ENCODE data around the gene RNF10.
"Not testable (repeated sequence)": the region's sequence is repeated elsewhere in the genome, so short reads cannot be mapped to it uniquely, and the experiment has no call there.

RNF10 gene

GRCh38 chr12:120534203-120534702 lies at the start of gene RNF10:
RNF10 (plus strand) TSS chr12:120534356; CDS start chr12:120534812, 456 bp downstream.
- peak; percentile 72 for DNase-seq (ENCODE audit: low read depth in 2 of 2)

- no peak for DNase-seq (ENCODE audit: low read depth in 2 of 2)
These were observed 47.9 kb upstream of the RNF10 start for GRCh38 chr12:120485961-120486881.

DNA sequence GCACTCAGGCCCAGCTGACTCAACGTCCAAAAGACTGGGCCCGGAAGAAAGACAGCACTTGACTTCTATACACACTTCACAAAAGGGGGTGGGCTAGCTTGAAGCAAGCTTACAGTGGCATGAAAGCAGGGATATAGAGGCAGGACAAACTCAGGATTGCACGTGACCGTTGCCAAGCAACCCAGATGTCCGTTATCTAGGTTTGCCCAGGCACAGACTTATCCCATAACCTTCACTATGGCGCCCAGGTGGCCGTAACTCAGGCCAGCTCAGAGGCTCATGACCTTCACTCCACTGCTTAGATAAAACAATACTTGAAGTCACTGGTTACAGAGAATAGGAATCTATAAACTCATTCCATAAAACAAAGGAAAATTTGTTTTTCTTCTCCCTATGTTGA lies 46.6 kb upstream of the RNF10 start:
- DNase-seq (ENCODE audit: low read depth in 2 of 2), result not testable (repeated sequence)

GRCh38 chr12:120488057-120488640 lies 46.0 kb upstream of the RNF10 start:
- DNase-seq (ENCODE audit: low read depth in 2 of 2), result no peak

GRCh38 chr12:120489018-120489417 lies 45.1 kb upstream of the RNF10 start:
- DNase-seq (ENCODE audit: low read depth in 2 of 2), result no peak

DNA sequence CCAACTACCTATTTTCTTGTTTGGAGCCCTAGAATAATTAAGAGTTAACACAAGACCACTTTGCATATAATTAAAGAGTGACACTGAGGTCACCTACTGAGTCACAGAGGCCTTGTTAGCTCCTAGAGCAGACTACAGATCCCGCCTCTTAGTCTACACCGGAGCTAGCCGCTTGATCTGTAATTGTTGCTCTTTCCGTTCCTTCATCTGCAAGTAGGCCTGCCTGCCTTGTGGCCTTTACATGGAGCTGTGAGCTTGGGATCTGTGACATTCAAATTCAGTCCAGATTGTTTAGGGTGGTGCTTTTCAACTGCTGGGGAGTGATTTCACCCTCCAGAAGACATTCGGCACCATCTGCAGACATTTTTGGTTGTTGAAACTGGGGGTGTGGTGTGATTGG lies 43.8 kb upstream of the RNF10 start:
- DNase-seq (ENCODE audit: low read depth in 2 of 2), result no peak

DNA sequence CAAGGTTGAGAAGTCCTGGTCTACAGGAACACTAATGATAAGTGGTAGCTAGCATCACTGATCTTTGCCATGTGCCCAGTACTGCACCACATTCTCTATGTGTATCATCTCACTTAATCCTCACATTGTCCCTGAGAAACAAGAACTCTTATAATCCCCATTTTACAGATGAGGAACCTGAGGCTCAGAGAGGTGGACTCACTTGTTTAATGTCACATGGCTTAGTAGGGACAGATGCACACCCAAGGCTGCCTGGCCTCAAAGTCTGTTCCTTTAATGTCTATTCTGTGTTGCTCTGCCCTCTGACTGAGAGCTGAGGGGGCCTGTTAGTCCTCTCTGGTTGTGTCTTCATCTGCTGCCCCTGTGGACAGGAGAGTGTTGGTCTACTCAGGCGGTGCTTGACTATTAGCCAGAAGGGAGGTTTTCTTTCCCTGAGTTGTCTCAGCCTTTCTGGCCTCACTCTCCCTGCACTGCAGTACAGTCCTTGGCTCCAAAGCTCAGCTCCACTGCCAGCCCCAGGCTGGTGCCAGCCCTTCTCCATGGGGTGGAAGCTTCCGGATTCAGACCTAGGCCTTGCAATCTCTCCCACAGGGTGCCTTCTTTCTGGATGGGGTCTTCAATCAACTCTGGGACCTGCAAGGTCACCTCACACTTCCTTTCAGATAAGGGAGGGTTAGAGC lies 43.2 kb upstream of the RNF10 start:
- no peak for DNase-seq (ENCODE audit: low read depth in 2 of 2)

- no peak for DNase-seq (ENCODE audit: low read depth in 2 of 2)
These were observed 38.9 kb upstream of the RNF10 start for GRCh38 chr12:120495186-120495730.

DNA sequence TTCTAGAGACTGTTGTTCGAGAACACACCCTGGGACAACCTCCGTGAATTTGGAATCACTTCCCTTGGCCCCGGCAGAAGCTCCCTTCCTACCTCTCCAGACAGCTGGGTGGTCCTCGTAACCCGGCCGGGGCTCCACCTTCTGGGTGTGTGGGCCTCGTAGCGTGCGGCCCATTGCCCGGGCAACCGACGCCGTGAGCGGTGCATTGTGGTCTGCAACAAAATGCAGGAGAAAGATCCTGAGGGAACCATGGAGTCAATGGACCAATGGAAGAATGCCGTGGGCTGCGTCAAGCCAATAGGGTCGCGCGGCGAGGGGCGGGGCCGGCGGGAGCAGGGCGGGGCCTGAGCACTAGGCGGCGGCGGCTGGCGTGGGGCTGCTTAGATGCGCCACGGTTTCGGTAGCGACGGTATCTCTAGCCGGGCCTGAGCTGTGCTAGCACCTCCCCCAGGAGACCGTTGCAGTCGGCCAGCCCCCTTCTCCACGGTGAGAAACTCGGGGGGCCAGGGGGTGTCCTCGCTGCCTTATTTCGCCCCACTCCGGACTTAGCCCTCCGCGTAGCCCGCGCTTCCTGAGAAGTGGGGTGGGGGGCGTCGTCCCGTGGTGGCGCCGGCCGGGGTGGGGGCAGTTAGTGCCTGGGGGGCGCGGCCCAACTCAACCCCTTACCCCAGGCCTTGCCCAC lies 38.3 kb upstream of the RNF10 start, which contains the start of gene DYNLL1:
Gene DYNLL1, plus strand, starts transcription at position 383 of the 682 bp plus-strand sequence. CDS start 309 bp downstream, outside the sequence.
- DNase-seq (ENCODE audit: low read depth in 2 of 2), result peak; percentile 91 to 92

DNA sequence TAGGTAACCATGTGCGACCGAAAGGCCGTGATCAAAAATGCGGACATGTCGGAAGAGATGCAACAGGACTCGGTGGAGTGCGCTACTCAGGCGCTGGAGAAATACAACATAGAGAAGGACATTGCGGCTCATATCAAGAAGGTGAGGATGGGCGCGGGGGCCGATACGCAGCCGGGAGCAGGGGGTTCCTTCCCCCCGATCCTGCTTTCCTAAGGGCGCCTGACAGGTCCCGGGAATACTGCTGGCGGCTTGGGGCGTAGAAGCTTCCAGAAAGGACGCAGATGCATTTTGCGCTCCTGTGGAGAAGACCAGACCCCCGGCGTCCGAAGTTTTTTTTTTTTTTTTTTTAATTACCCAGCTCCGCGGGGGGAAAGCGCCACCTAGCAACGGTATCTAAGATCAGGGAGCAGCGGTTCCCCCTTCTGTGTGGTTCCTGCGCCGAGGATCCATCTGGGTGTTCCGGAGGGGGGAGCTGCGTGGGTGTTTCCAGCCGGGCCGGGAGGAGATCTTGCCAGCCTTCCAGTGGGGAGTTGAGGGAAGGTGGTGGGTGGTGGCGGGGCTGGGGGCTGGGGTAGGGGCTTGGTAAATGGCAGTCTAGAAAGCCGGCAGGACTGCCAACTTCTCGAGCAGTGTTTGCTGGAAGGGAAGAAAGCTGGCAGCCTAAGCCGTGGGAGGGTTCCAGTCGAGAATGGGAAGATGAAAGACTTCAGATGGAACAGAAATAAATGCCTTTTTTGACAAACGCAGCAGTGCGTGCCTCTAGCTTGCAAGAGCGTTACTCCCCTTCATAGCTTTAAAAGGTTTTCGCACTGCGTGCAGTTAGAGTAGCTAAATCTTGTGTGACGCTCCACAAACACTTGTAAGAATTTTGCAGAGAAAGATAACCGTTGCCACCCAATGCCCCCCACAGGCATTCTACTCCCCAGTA lies 37.5 kb upstream of the RNF10 start:
- no peak for DNase-seq (ENCODE audit: low read depth in 2 of 2)

GRCh38 chr12:120497524-120498150 lies 36.5 kb upstream of the RNF10 start:
- no peak for DNase-seq (ENCODE audit: low read depth in 2 of 2)

- no peak for DNase-seq (ENCODE audit: low read depth in 2 of 2)
These were observed 35.2 kb upstream of the RNF10 start for GRCh38 chr12:120498870-120499515.

DNA sequence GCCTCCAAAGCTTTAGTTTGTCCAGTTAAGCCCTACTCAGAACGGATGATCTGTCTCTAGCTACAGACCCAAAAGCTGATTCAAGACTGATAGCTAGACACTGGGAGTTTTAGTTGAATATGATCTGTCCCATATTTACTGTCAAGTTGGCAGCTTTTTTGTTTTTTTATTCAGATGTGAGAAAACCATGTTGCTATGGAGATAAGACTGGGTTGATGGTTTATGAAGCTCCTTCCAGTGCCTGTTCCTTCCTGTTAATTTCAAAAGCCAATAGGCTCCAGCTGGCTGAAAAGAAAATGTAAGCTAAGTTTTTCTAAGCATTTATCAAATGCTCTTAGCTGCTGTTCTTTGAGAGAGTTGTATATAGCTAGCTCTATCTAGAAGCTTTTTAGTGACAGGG lies 33.6 kb upstream of the RNF10 start:
- no peak for DNase-seq (ENCODE audit: low read depth in 2 of 2)

GRCh38 chr12:120504587-120504986 lies 29.6 kb upstream of the RNF10 start:
- no peak for DNase-seq (ENCODE audit: low read depth in 2 of 2)

GRCh38 chr12:120508537-120508936 lies 25.6 kb upstream of the RNF10 start:
- DNase-seq (ENCODE audit: low read depth in 2 of 2), result no peak

- no peak for DNase-seq (ENCODE audit: low read depth in 2 of 2)
These were observed 20.2 kb upstream of the RNF10 start for GRCh38 chr12:120514002-120514401.

GRCh38 chr12:120515496-120515895 lies 18.7 kb upstream of the RNF10 start:
- no peak for DNase-seq (ENCODE audit: low read depth in 2 of 2)

DNA sequence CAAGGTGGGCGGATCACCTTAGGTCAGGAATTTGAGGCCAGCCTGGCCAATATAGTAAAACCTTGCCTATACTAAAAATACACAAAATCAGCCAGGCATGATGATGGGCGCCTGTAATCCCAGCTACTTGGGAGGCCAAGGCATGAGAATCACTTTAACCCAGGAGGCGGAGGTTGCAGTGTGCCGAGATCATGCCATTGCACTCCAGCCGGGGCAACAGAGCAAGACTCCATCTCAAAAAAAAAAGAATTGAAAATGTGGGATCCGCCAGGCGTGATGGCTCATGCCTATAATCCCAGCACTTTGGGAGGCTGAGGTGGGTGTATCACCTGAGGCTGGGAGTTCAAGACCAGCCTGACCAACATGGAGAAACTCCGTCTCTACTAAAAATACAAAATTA lies 14.8 kb upstream of the RNF10 start:
- not testable (repeated sequence) for DNase-seq (ENCODE audit: low read depth in 2 of 2)

- no peak for DNase-seq (ENCODE audit: low read depth in 2 of 2)
These were observed 11.6 kb upstream of the RNF10 start for GRCh38 chr12:120522568-120522967.

All from fibroblast of skin of left biceps (primary cell).